ENCODE measurements around the gene DOK1.

Gene DOK1

DNA sequence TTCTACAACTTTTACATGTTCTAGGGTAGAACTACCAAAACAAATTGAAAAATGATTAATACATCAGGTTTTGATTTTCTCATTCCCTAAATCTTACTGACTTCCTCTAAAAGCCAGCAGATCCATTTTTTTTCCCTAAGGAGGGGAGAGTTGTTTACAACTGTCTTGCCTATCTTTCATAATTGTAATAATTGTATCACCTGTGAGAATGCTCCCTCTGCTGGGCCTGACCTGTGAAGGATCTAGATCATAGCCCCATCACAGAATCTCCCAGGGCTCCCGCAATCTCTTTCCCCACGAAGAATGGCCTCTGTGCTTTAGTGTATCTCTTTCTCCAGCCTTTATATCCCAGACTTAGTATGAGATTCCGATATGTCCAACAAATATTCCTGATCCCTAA, 9.9 kb upstream of the DOK1 start:
- H2BK120ac ChIP-seq (ENCODE audit: insufficient read depth, low read length, poor library complexity): no peak overlapping the region

DNA sequence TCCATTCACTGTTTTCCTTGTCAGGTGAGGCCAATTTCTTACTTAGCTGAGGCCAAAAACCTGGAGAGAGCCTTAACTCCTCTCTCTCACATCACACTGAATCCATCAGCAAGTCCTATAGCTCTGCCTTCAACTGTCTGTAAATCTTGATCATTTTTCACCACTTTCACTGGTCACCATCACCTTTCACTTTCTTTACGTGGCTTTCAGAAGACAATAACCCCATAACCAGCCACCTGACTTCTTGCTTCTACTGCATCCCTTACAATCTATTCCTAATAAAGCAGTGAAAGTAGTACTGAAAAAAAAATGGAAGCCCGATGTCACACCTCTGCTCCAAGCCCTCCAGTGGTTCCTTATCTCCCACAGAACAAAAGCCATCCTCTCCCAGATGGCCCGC, 8.5 kb upstream of the DOK1 start:
- no peak for DNase-seq
- no peaks in the 10 kb centered on the region for H3K79me1 ChIP-seq (ENCODE audit: low read length)
- H3K9me3 ChIP-seq (ENCODE audit: insufficient read depth, low read depth, low read length): peaks cover 8% of the 10 kb centered on the region
- no peak overlapping the region for H2AFZ ChIP-seq (ENCODE audit: insufficient read depth, low read length, poor library complexity)
- no peak overlapping the region for H2BK5ac ChIP-seq (ENCODE audit: low read depth, low read length, poor library complexity)
- H3K79me2 ChIP-seq (ENCODE audit: control insufficient read depth, insufficient read depth, low read length, poor library complexity): no peaks in the 10 kb centered on the region
- no peak overlapping the region for H3K4me3 ChIP-seq (ENCODE audit: low read depth, low read length)
- no peak overlapping the region for H3K9ac ChIP-seq (ENCODE audit: low read length)
- no peak overlapping the region for H3K4me2 ChIP-seq (ENCODE audit: low read length)
- H3K36me3 ChIP-seq (ENCODE audit: control insufficient read depth in 1 of 2, insufficient read depth in 2 of 2, low read length in 2 of 2): no peaks in the 10 kb centered on the region
- no peak overlapping the region for H2BK12ac ChIP-seq (ENCODE audit: low read length)
- peaks cover 4 to 7% of the 10 kb centered on the region in 2 experiments for H3K4me1 ChIP-seq (ENCODE audit: control insufficient read depth in 1 of 2, insufficient read depth in 2 of 2, low read length in 2 of 2)
- H4K12ac ChIP-seq (ENCODE audit: low read depth, low read length): no peak overlapping the region
- no peak overlapping the region for H3K27ac ChIP-seq (ENCODE audit: low read depth, low read length)
- no CpG with 5 or more reads among the region's 3 CpGs for WGBS (ENCODE audit: extremely low coverage, insufficient coverage, insufficient read length)
- no peak overlapping the region for H2BK120ac ChIP-seq (ENCODE audit: insufficient read depth, low read length, poor library complexity)
- H4K8ac ChIP-seq (ENCODE audit: low read depth, low read length): no peak overlapping the region
- no peak overlapping the region for H3K18ac ChIP-seq (ENCODE audit: low read length)
- H3K4ac ChIP-seq (ENCODE audit: low read depth, low read length): no peak overlapping the region
- H3K27me3 ChIP-seq (ENCODE audit: insufficient read depth, low read length): peaks cover 25% of the 10 kb centered on the region
- H4K91ac ChIP-seq (ENCODE audit: low read depth, low read length): no peak overlapping the region
- H3K14ac ChIP-seq (ENCODE audit: low read length): no peak overlapping the region
- H3K23ac ChIP-seq (ENCODE audit: low read length): no peak overlapping the region
- no peak overlapping the region for H2AK5ac ChIP-seq (ENCODE audit: low read length)

More for the DNA sequence above, 9.9 kb upstream of the DOK1 start:
- no CpG with 5 or more reads among the region's 3 CpGs for WGBS (ENCODE audit: extremely low coverage, insufficient coverage, insufficient read length)
- Histone ChIP-seq H3K18ac (ENCODE audit: low read length) (no peak overlapping the region), H3K9me3 (ENCODE audit: insufficient read depth, low read depth, low read length) (peaks cover 7% of the 10 kb centered on the region), H4K8ac (ENCODE audit: low read depth, low read length) (no peak overlapping the region), H3K4ac (ENCODE audit: low read depth, low read length) (no peak overlapping the region), H3K4me3 (ENCODE audit: low read depth, low read length) (no peak overlapping the region), H3K23ac (ENCODE audit: low read length) (no peak overlapping the region), H4K91ac (ENCODE audit: low read depth, low read length) (no peak overlapping the region), H2AFZ (ENCODE audit: insufficient read depth, low read length, poor library complexity) (no peak overlapping the region), H3K79me1 (ENCODE audit: low read length) (no peaks in the 10 kb centered on the region), H3K27me3 (ENCODE audit: insufficient read depth, low read length) (peaks cover 18% of the 10 kb centered on the region), H3K27ac (ENCODE audit: low read depth, low read length) (no peak overlapping the region), H2AK5ac (ENCODE audit: low read length) (no peak overlapping the region), H3K14ac (ENCODE audit: low read length) (no peak overlapping the region), H3K4me1 (ENCODE audit: control insufficient read depth in 1 of 2, insufficient read depth in 2 of 2, low read length in 2 of 2) (peaks cover 4 to 7% of the 10 kb centered on the region in 2 experiments), H3K4me2 (ENCODE audit: low read length) (no peak overlapping the region), H2BK12ac (ENCODE audit: low read length) (no peak overlapping the region), H3K79me2 (ENCODE audit: control insufficient read depth, insufficient read depth, low read length, poor library complexity) (no peaks in the 10 kb centered on the region), H3K9ac (ENCODE audit: low read length) (no peak overlapping the region), H3K36me3 (ENCODE audit: control insufficient read depth in 1 of 2, insufficient read depth in 2 of 2, low read length in 2 of 2) (no peaks in the 10 kb centered on the region), H2BK5ac (ENCODE audit: low read depth, low read length, poor library complexity) (no peak overlapping the region), H4K12ac (ENCODE audit: low read depth, low read length) (no peak overlapping the region)
- peak in 1 of 2 donors; percentile 39 for DNase-seq

DNA sequence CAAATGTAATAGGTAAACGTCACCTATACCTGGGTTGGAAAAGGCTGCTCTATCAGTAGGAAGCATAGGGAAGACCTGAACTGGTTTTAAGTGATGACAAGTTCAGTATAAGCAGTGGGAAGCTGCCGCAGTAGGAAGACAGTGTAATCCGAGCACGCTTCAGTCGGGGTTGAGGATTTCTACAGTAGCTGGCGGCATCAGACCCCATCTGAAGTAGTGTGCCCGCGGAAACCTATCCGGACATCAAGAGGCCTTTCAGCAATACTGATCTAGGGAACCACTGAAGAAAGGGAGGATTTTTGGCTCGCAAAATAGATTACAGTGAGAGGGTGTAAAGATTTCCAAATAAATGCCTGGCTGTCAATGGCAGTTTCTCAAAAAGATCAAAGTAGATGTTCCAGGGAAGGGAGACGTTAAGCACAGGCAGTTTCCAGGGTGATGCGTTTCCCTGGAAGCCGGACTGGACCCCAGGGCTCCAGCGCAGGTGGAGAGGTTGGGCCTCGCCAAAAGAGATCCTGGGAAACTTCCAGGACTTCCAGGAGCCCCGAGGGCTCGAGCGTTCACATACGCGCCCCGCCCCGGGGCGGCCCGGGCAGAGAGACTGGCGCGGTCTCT, 6.1 kb upstream of the DOK1 start:
- no peak overlapping the region for H4K12ac ChIP-seq (ENCODE audit: low read depth, low read length)
- WGBS (ENCODE audit: extremely low coverage, insufficient coverage, insufficient read length): no CpG with 5 or more reads among the region's 26 CpGs
- no peak for DNase-seq

DNA sequence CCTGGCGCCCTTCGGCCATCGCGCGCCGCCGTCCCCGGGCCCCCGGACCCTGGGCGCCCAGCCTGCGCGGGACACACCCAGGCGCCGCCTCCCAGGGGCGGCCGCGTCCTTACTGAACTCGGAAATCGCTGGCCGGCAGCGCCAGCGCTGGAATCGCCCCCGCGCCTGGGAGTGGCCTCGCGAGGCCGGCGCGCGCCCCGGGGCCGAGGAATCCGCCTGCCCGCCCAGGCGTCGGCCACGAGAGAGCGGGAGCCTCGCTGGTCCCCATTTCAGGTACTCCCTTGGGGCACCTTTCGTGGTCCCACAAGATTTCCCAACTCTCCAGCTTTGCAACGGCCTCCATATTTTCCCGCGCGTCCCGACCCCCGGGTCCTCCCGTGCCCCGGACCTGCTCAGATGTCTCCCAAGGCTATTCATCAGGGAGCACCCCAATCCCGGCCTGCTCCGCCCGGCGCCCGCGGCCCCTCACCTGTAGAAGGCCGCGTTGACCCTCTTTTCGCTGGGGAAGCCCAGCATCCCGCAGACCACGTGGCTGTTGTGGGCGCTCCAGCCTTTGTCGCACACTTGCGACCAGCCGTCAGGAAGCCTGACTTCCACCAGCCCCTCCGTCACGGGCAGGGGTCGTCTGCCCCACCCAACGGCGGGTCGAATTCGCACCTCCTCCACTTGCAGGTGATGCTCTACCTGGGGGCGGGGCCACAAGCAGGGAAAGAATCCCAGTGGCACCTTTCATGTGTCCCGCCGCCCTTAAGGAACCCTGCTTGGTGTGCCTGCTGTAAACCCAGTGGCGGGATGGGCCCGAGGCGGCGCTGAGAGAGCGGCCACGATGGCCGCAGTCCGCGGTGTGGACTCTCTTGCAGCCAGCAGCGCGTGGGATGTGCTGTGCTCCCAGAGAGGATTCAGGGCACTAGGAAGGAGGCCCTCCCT, 5.4 kb upstream of the DOK1 start:
- H3K79me2 ChIP-seq (ENCODE audit: control insufficient read depth, insufficient read depth, low read length, poor library complexity): no peaks in the 10 kb centered on the region
- H2BK120ac ChIP-seq (ENCODE audit: insufficient read depth, low read length, poor library complexity): peak overlapping the region; percentile 31
- H3K4me1 ChIP-seq (ENCODE audit: control insufficient read depth in 1 of 2, insufficient read depth in 2 of 2, low read length in 2 of 2): peaks cover 9 to 13% of the 10 kb centered on the region in 2 experiments
- H2AFZ ChIP-seq (ENCODE audit: insufficient read depth, low read length, poor library complexity): peak overlapping the region; percentile 86
- no peak overlapping the region for H3K23ac ChIP-seq (ENCODE audit: low read length)
- no peak overlapping the region for H2BK5ac ChIP-seq (ENCODE audit: low read depth, low read length, poor library complexity)
- peaks cover 33% of the 10 kb centered on the region for H3K27me3 ChIP-seq (ENCODE audit: insufficient read depth, low read length)
- H3K9ac ChIP-seq (ENCODE audit: low read length): no peak overlapping the region
- H3K14ac ChIP-seq (ENCODE audit: low read length): no peak overlapping the region
- H4K8ac ChIP-seq (ENCODE audit: low read depth, low read length): peak overlapping the region; percentile 59
- H3K4ac ChIP-seq (ENCODE audit: low read depth, low read length): no peak overlapping the region
- DNase-seq: peak in 1 of 2 donors; percentile 70
- H2BK12ac ChIP-seq (ENCODE audit: low read length): no peak overlapping the region
- peak overlapping the region; percentile 8 for H3K4me3 ChIP-seq (ENCODE audit: low read depth, low read length)
- H3K9me3 ChIP-seq (ENCODE audit: insufficient read depth, low read depth, low read length): peaks cover 8% of the 10 kb centered on the region
- no peaks in the 10 kb centered on the region for H3K36me3 ChIP-seq (ENCODE audit: control insufficient read depth in 1 of 2, insufficient read depth in 2 of 2, low read length in 2 of 2)
- H3K18ac ChIP-seq (ENCODE audit: low read length): no peak overlapping the region
- no CpG with 5 or more reads among the region's 85 CpGs for WGBS (ENCODE audit: extremely low coverage, insufficient coverage, insufficient read length)
- no peak overlapping the region for H2AK5ac ChIP-seq (ENCODE audit: low read length)
- H3K4me2 ChIP-seq (ENCODE audit: low read length): peak overlapping the region; percentile 75
- peaks cover 2% of the 10 kb centered on the region for H3K79me1 ChIP-seq (ENCODE audit: low read length)
- peak overlapping the region; percentile 8 for H4K91ac ChIP-seq (ENCODE audit: low read depth, low read length)
- no peak overlapping the region for H3K27ac ChIP-seq (ENCODE audit: low read depth, low read length)
- no peak overlapping the region for H4K12ac ChIP-seq (ENCODE audit: low read depth, low read length)

More for the DNA sequence above, 6.1 kb upstream of the DOK1 start:
- Histone ChIP-seq H3K36me3 (ENCODE audit: control insufficient read depth in 1 of 2, insufficient read depth in 2 of 2, low read length in 2 of 2) (no peaks in the 10 kb centered on the region), H3K27me3 (ENCODE audit: insufficient read depth, low read length) (peaks cover 30% of the 10 kb centered on the region), H4K8ac (ENCODE audit: low read depth, low read length) (no peak overlapping the region), H3K23ac (ENCODE audit: low read length) (no peak overlapping the region), H3K79me1 (ENCODE audit: low read length) (no peaks in the 10 kb centered on the region), H3K4me3 (ENCODE audit: low read depth, low read length) (peak overlapping the region; percentile 8), H3K4me1 (ENCODE audit: control insufficient read depth in 1 of 2, insufficient read depth in 2 of 2, low read length in 2 of 2) (peaks cover 7 to 9% of the 10 kb centered on the region in 2 experiments), H4K91ac (ENCODE audit: low read depth, low read length) (no peak overlapping the region), H2AK5ac (ENCODE audit: low read length) (no peak overlapping the region), H2BK5ac (ENCODE audit: low read depth, low read length, poor library complexity) (no peak overlapping the region), H3K9me3 (ENCODE audit: insufficient read depth, low read depth, low read length) (peaks cover 8% of the 10 kb centered on the region), H3K9ac (ENCODE audit: low read length) (no peak overlapping the region), H2BK120ac (ENCODE audit: insufficient read depth, low read length, poor library complexity) (peak overlapping the region; percentile 31), H3K4ac (ENCODE audit: low read depth, low read length) (no peak overlapping the region), H3K27ac (ENCODE audit: low read depth, low read length) (no peak overlapping the region), H3K14ac (ENCODE audit: low read length) (no peak overlapping the region), H3K4me2 (ENCODE audit: low read length) (peak overlapping the region; percentile 75), H3K18ac (ENCODE audit: low read length) (no peak overlapping the region), H2BK12ac (ENCODE audit: low read length) (no peak overlapping the region), H3K79me2 (ENCODE audit: control insufficient read depth, insufficient read depth, low read length, poor library complexity) (no peaks in the 10 kb centered on the region), H2AFZ (ENCODE audit: insufficient read depth, low read length, poor library complexity) (peak overlapping the region; percentile 86)
